HG03097 (cell line): ENCODE data around the gene CDC42EP2.

ENCODE experiments used
- ATAC-seq: cut with Tn5 transposase; IDR thresholded peaks from one replicate; pipeline ENCODE4 v1.9.1; 2021; ENCODE audit not compliant: unreplicated experiment, low FRiP score

CDC42EP2 gene

DNA sequence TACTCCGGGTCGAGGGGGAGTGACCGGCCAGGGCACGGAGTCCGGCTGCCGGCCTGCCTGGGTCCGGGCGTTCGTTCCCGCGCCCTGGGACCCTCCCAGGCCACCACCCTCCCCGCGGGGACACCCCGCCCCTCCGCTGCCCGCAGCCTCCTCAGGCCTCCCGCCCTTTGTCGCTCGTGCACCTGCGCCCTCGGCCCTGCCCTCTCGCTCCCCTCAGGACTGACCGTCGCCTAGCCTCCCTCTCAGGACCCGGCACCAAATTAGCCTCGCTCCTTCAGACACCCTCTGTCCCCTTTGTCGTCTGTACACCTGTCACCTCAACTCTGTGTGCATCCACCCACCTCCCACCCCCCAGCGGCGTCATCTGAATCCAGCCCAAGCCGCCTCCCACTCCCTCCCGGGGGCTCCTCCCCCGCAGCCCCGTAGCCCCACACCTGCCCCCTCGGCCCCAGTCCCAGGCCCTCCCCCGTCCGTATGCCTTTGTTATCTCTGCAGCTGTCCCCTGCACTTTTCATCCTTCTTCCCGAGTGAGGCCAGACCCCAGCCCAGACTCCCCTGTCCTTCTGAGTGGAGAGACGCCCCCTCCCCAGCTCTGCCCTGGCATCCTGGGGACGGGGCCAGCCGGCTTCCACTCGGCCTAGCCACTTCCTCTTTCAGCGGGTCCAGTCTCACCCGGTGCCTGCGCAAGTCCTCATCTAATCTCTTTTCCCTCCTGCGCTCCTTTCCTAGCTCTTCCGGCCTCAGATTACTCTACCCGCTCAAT is 40.5 kb downstream of the CDC42EP2 start:
- peak; percentile 25 for ATAC-seq

DNA sequence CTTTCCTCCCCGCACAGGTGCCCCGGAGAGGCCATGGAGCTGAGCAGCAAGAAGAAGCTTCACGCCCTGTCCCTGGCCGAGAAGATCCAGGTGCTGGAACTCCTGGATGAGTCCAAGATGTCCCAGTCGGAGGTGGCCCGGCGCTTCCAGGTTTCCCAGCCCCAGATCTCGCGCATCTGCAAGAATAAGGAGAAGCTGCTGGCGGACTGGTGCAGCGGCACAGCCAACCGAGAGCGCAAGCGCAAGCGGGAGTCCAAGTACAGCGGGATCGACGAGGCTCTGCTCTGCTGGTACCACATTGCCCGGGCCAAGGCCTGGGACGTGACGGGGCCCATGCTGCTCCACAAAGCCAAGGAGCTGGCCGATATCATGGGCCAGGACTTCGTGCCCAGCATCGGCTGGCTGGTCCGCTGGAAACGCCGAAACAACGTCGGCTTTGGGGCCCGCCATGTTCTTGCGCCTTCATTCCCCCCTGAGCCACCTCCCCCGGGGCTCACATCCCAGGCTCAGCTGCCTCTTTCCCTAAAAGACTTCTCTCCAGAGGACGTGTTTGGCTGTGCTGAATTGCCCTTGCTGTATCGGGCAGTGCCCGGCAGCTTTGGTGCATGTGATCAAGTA is 41.2 kb downstream of the CDC42EP2 start:
- ATAC-seq, result no peak

DNA sequence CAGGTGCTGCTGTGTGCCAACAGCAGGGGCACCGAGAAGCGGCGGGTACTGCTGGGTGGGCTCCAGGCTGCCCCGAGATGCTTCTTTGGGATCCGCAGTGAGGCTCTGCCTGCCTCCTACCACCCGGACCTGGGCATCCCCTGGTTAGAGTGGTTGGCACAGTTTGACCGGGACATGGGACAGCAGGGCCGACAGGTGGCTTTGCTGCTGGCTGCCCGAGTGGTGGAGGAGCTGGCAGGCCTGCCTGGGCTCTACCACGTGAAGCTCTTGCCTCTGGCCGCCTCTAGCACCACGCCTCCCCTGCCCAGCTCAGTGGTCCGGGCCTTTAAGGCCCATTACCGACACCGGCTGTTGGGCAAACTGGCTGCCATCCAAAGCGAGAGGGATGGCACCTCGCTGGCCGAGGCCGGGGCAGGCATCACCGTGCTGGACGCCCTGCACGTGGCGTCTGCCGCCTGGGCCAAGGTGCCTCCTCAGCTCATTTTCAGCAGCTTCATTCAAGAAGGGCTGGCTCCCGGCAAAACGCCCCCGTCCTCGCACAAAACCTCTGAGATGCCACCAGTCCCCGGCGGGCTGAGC is 41.8 kb downstream of the CDC42EP2 start:
- no peak for ATAC-seq

DNA sequence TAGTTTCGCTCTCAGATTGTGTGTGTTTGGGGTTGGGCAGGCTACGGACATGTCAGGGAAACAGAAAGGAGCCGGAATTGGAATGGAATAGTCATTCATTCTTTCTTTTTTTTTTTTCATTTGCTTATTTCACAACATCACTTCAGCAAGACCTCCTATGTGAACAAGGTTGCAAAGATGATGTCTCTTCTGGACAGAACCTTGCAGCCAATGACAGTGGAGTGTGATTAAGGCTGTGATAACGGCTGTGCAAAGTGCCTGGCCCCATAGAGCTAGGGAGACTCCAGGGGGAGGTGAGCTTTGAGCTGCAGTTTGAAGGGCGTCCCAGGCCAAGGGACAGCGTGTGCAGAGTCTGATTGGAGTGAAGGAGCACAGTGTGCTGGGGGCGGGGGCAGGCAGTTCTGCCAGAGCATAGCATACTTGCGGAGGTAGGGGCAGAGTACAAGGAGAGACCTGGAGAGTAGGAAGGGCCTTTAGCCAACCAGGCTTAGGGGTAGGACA is 43.2 kb downstream of the CDC42EP2 start:
- ATAC-seq, result no peak

DNA sequence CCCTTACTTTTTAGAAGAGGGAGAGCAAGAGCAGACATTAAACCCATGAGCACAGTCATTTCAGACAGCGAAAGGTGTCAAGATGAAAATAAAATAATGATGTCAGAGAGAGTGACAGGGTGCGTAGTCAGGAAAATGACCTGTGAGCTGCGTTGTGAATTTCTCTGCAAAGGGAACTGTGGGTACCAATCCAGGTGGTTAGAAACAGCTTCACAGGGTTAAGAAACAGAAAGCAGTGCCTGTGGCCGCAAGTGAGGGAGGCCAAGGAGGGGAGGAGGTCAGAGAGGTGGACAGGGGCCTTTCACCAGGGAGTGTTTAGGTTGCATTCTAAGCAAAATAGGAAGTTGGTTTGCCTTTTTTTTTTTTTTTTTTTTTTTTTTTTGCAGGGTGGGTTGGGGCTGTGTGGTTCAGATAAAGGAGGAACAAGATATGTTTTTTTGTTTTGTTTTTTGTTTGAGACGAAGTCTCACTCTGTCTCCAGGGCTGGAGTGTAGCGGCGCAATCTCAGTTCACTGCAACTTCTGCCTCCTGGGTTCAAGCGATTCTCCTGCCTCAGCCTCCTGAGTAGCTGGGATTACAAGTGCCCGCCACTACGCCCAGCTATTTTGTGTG is 47.8 kb downstream of the CDC42EP2 start:
- ATAC-seq, result peak; percentile 53

DNA sequence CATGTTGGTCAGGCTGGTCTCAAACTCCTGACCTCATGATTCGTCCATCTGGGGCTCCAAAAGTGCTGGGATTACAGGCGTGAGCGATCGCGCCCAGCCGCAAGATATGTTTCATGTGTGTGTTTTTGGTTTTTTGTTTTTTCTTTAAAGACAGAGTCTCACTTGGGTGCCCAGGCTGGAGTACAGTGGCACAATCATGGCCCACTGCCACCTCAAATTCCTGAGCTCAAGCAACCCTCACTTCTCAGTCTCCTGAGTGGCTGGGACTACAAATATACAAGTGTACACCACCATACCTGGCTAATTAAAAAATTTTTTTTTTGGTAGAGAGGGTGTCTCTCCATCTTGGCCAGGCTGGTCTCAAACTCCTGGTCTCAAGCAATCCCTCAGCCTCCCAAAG is 48.3 kb downstream of the CDC42EP2 start:
- no peak for ATAC-seq

DNA sequence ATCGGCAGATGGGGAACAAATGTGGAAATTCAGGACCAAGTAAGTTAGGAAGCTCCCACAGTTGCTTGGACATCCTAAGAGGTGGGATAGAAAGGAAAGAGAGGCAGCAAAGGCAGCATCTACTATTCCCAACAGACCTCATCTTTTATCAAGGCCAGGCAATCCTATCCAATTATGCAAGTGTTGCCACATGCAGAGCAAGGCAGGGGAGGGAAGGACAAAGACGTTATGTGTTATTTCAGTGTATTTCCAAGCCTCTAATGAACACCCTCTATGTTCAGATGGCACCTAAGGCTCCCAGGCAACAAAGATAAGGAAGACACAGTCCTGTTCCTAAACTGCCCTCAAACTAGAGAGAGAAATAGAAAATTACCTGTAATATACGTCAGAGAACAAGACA is 49.1 kb downstream of the CDC42EP2 start:
- no peak for ATAC-seq

DNA sequence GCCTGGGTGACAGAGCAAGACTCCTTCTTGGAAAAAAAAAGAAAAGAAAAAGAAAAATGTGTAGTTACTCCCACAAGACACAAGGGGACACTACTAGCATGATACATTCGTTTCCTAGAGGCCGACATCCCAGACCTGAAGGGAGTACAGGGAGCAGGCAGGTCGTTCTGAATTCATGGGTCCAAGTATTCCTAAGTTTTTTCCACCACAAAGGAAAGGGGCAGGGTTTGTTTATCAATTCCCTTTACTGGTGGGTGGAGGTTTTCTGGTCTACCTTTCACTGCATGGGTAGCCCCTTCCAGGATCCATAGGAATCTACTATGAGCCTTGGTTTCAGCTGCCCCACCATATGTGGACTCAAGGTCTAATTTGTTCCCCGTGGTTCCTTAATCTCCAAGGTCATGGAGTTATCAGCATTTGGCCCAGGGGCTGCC is 51.7 kb downstream of the CDC42EP2 start:
- peak; percentile 48 for ATAC-seq

DNA sequence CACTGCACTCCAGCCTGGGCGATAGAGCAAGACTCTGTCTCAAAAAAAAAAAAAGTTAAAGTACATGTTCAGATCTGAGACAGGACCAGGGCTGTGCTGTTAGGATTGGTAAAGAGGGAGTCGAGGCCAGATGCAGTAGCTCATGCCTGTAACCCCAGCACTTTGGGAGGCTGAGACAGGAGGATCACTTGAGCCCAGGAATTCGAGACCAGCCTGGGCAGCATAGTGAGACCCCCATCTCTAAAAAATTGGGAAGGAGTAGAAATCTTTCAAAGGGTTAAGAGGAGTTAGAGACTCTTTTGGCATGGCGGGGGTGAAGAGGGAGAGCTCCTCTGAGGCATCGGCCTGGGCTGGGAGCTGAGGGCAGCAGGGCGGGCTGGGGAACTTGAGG is 56.0 kb downstream of the CDC42EP2 start:
- no peak for ATAC-seq
